ENCODE measurements around the gene HTT. TPM values are rescaled to one million over a fixed set of nuclear protein-coding genes. Genes with fewer than 3 reads are reported as not detected.

The HTT gene
- polyA plus RNA-seq, 3 donors, result 1.8 to 27.1 (median 3.0) TPM

DNA sequence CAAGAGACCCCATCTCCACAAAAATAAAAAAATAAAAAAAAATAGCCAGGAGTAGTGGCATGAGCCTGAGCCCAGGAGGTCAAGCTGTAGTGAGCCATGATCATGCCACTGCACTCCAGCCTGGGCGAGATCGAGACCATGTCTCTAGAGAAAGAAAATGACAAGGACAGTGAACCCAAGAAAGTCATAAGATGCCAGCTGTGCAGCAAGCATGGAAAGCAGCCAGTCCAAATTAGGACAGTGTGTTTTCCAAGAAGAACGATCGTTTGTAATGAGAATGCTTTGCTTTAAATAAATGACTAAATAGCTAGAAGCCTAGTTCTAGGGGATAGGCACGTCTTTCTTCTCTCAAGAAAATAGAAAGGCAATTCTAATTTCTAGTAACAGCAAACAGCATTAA lies 116.1 kb downstream of the HTT start:
- DNase-seq, result no peak
- Histone ChIP-seq H3K27ac (ENCODE audit: low read depth in 1 of 2, low read length in 2 of 2) (no peak overlapping the region), H4K20me1 (ENCODE audit: insufficient read depth, low read length) (peaks cover 4% of the 10 kb centered on the region), H3K79me2 (ENCODE audit: insufficient read depth, low read length) (no peaks in the 10 kb centered on the region), H3K4me1 (ENCODE audit: control insufficient read depth in 1 of 2, insufficient read depth in 2 of 2, low read length in 2 of 2) (no peaks in the 10 kb centered on the region), H3K27me3 (ENCODE audit: control insufficient read depth in 2 of 2, insufficient read depth in 2 of 2, low read length in 2 of 2) (no peaks in the 10 kb centered on the region), H3K9me3 (replicated peaks in 1 of 2; ENCODE audit: control insufficient read depth in 1 of 2, insufficient read depth in 1 of 2, low read length in 2 of 2) (no peaks in the 10 kb centered on the region), H3K4me3 (replicated peaks in 1 of 3; ENCODE audit: low read depth in 2 of 3, low read length in 3 of 3) (no peak overlapping the region), H3K4me2 (replicated peaks; ENCODE audit: extremely low read depth, low read length, poor library complexity, severe bottlenecking) (no peak overlapping the region), H2AFZ (ENCODE audit: insufficient read depth, low read depth, low read length, poor library complexity, severe bottlenecking) (no peak overlapping the region), H3K9ac (ENCODE audit: insufficient read depth, low read length, poor library complexity, severe bottlenecking) (no peak overlapping the region), H3K36me3 (replicated peaks in 1 of 2; ENCODE audit: control insufficient read depth in 1 of 2, insufficient read depth in 2 of 2, low read length in 2 of 2) (peaks cover 83 to 99% of the 10 kb centered on the region in 2 donors)
- intact Hi-C loops (cut with micrococcal nuclease), result loop anchor here (5.0 to 10.0 kb wide), 5 partner anchors 37 to 254 kb away; partner anchors contain the start of gene HGFAC (in 2 of the 2)
- Mint-ChIP-seq H3K36me3 (peaks cover 81 to 88% of the 10 kb centered on the region in 2 donors), H3K4me3 (no peak overlapping the region), H3K9me3 (no peaks in the 10 kb centered on the region), H3K4me1 (no peaks in the 10 kb centered on the region), H3K27me3 (ENCODE audit: low read depth in 3 of 3) (peaks cover 0 to 5% (median 0%) of the 10 kb centered on the region in 3 donors), H3K27ac (peak overlapping the region in 3 of 7 donors; percentile 38 to 70 (median 40))
- WGBS (ENCODE audit: insufficient coverage), result 98% methylated on average over 4 of the region's 5 CpGs
- TF ChIP-seq, protein P1, sequence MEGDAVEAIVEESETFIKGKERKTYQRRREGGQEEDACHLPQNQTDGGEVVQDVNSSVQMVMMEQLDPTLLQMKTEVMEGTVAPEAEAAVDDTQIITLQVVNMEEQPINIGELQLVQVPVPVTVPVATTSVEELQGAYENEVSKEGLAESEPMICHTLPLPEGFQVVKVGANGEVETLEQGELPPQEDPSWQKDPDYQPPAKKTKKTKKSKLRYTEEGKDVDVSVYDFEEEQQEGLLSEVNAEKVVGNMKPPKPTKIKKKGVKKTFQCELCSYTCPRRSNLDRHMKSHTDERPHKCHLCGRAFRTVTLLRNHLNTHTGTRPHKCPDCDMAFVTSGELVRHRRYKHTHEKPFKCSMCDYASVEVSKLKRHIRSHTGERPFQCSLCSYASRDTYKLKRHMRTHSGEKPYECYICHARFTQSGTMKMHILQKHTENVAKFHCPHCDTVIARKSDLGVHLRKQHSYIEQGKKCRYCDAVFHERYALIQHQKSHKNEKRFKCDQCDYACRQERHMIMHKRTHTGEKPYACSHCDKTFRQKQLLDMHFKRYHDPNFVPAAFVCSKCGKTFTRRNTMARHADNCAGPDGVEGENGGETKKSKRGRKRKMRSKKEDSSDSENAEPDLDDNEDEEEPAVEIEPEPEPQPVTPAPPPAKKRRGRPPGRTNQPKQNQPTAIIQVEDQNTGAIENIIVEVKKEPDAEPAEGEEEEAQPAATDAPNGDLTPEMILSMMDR (IDR thresholded peaks at IDR 0.05), result no peak

DNA sequence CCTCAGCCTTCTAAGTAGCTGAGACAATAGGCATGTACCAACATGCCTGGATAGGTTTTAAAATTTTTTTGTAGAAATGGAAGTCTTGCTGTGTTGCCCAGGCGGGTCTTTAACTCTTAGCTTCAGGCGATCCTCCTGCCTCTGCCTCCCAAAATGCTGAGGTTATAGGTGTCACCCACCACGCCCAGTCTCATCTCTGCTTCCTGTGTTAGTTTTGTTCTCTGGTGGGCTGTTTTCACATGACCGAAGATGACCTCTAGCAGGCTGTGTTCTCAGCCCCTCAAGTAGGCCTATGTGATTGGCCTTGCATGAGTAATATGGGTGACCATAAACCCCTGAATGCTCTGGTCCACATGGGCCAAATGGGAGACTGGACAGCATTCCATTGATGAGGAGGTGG lies 117.7 kb downstream of the HTT start:
- Mint-ChIP-seq H3K36me3 (peaks cover 85 to 88% of the 10 kb centered on the region in 2 donors), H3K27me3 (ENCODE audit: low read depth in 3 of 3) (peaks cover 0 to 5% (median 0%) of the 10 kb centered on the region in 3 donors), H3K4me1 (no peaks in the 10 kb centered on the region), H3K27ac (peak overlapping the region in 2 of 7 donors; percentile 21 to 75), H3K4me3 (no peak overlapping the region), H3K9me3 (no peaks in the 10 kb centered on the region)
- TF ChIP-seq, protein P1 (IDR thresholded peaks at IDR 0.05), result no peak
- Histone ChIP-seq H3K4me1 (ENCODE audit: control insufficient read depth in 1 of 2, insufficient read depth in 2 of 2, low read length in 2 of 2) (no peaks in the 10 kb centered on the region), H2AFZ (ENCODE audit: insufficient read depth, low read depth, low read length, poor library complexity, severe bottlenecking) (no peak overlapping the region), H4K20me1 (ENCODE audit: insufficient read depth, low read length) (peaks cover 4% of the 10 kb centered on the region), H3K9me3 (replicated peaks in 1 of 2; ENCODE audit: control insufficient read depth in 1 of 2, insufficient read depth in 1 of 2, low read length in 2 of 2) (no peaks in the 10 kb centered on the region), H3K27me3 (ENCODE audit: control insufficient read depth in 2 of 2, insufficient read depth in 2 of 2, low read length in 2 of 2) (no peaks in the 10 kb centered on the region), H3K4me2 (replicated peaks; ENCODE audit: extremely low read depth, low read length, poor library complexity, severe bottlenecking) (no peak overlapping the region), H3K27ac (ENCODE audit: low read depth in 1 of 2, low read length in 2 of 2) (no peak overlapping the region), H3K79me2 (ENCODE audit: insufficient read depth, low read length) (no peaks in the 10 kb centered on the region), H3K9ac (ENCODE audit: insufficient read depth, low read length, poor library complexity, severe bottlenecking) (no peak overlapping the region), H3K36me3 (replicated peaks in 1 of 2; ENCODE audit: control insufficient read depth in 1 of 2, insufficient read depth in 2 of 2, low read length in 2 of 2) (peaks cover 87 to 99% of the 10 kb centered on the region in 2 donors), H3K4me3 (replicated peaks in 1 of 3; ENCODE audit: low read depth in 2 of 3, low read length in 3 of 3) (no peak overlapping the region)
- 100% methylated on average over 4 of the region's 4 CpGs for WGBS (ENCODE audit: insufficient coverage)
- intact Hi-C loops (cut with micrococcal nuclease), result loop anchor here (5.0 to 10.0 kb wide), 5 partner anchors 35 to 253 kb away; partner anchors contain the start of gene HGFAC (in 2 of the 2)
- DNase-seq, result no peak
